WTC11 (cell line): ENCODE measurements around the gene DPY19L3. TPM values are rescaled to one million over a fixed set of nuclear protein-coding genes. Genes with fewer than 3 reads are reported as not detected.

Experiments used
- ATAC-seq: fragments of 200-7000 bp; cut with Tn5 transposase; 2 replicates; pipeline ENCODE4 v1.10.0; 2021; ENCODE audit warnings: mild to moderate bottlenecking, moderate library complexity
- CTCF ChIA-PET: fragments of 300-600 bp; sonication (Branson Sonifier 250); formaldehyde crosslinking; loops from one replicate; lab custom pipeline; 2021; ENCODE audit warnings: antibody characterized with exemption; lab: Charles Lee
- POLR2A ChIA-PET: fragments of 350-600 bp; sonication (Branson Sonifier 250); formaldehyde crosslinking; loops from one replicate; lab custom pipeline; 2021; ENCODE audit warnings: antibody characterized with exemption; lab: Charles Lee
- DNase-seq: peaks from one replicate; pipeline ENCODE4 v3.0.0; 2021; ENCODE audit warnings: low spot score
- H3K27ac Mint-ChIP-seq: 2 replicates; pipeline ENCODE4 v1.8.0; 2021; ENCODE audit warnings: mixed read lengths
- H3K27me3 Mint-ChIP-seq: 2 replicates; pipeline ENCODE4 v1.8.0; 2021; ENCODE audit warnings: low read depth, mild to moderate bottlenecking, moderate library complexity, mixed read lengths
- H3K36me3 Mint-ChIP-seq: 2 replicates; pipeline ENCODE4 v1.8.0; 2021; ENCODE audit warnings: mixed read lengths
- H3K4me1 Mint-ChIP-seq: 2 replicates; pipeline ENCODE4 v1.8.0; 2022; ENCODE audit warnings: mixed read lengths
- H3K4me3 Mint-ChIP-seq: 2 replicates; pipeline ENCODE4 v1.8.0; 2021; ENCODE audit warnings: mild to moderate bottlenecking, moderate library complexity, mixed read lengths
- H3K9me3 Mint-ChIP-seq: 2 replicates; pipeline ENCODE4 v1.8.0; 2021; ENCODE audit warnings: mixed read lengths
- E2F5 ChIP-seq: sonication (generic); formaldehyde crosslinking; IDR thresholded peaks from 2 replicates; pipeline ENCODE4 v1.8.1; 2022; ENCODE audit warnings: mild to moderate bottlenecking, moderate library complexity, missing genetic modification reagents
- GABPB1 ChIP-seq: sonication (generic); formaldehyde crosslinking; IDR thresholded peaks from 2 replicates; pipeline ENCODE4 v1.8.1; 2023; ENCODE audit warnings: mild to moderate bottlenecking, missing genetic modification reagents
- PREB ChIP-seq: sonication (generic); formaldehyde crosslinking; IDR thresholded peaks from 2 replicates; pipeline ENCODE4 v1.8.1; 2022; ENCODE audit warnings: mild to moderate bottlenecking, missing genetic modification reagents, moderate library complexity, borderline replicate concordance
- SMAD3 ChIP-seq: sonication (generic); formaldehyde crosslinking; IDR thresholded peaks from 2 replicates; pipeline ENCODE4 v1.8.0; 2022; ENCODE audit warnings: missing genetic modification reagents, mild to moderate bottlenecking, borderline replicate concordance
- ZNF232 ChIP-seq: sonication (generic); formaldehyde crosslinking; IDR thresholded peaks from 2 replicates; pipeline ENCODE4 v1.8.0; 2022; ENCODE audit warnings: mild to moderate bottlenecking, missing genetic modification reagents
- ZNF416 ChIP-seq: fragments of 250-450 bp; sonication (Bioruptor Pico); IDR thresholded peaks from 2 replicates; pipeline ENCODE4 v1.9.0; 2021; ENCODE audit warnings: mild to moderate bottlenecking, inconsistent platforms
- ZNF423 ChIP-seq: fragments of 250-450 bp; sonication (Bioruptor Pico); IDR thresholded peaks from 2 replicates; pipeline ENCODE4 v2.1.2; 2022; ENCODE audit warnings: mild to moderate bottlenecking, moderate library complexity
- ZNF532 ChIP-seq: fragments of 250-450 bp; sonication (Bioruptor Pico); IDR thresholded peaks from 2 replicates; pipeline ENCODE4 v1.9.0; 2021; ENCODE audit warnings: mild to moderate bottlenecking, borderline replicate concordance
- ZNF671 ChIP-seq: fragments of 250-450 bp; sonication (Bioruptor Pico); IDR thresholded peaks from 2 replicates; pipeline ENCODE4 v1.8.0; 2021; ENCODE audit warnings: mild to moderate bottlenecking
- total RNA-seq: library from RNA; stranded (reverse); gene quantifications from 3 replicates; pipeline ENCODE4 v1.2.3, GENCODE V29; 2021
- TF ChIP-seq, protein P1 (sequence below): sonication (generic); formaldehyde crosslinking; IDR thresholded peaks from 2 replicates; pipeline ENCODE4 v1.8.0; 2022; ENCODE audit warnings: mild to moderate bottlenecking, missing genetic modification reagents
- TF ChIP-seq, protein P2 (sequence below): fragments of 250-450 bp; sonication (Bioruptor Pico); conservative IDR thresholded peaks from 2 replicates; pipeline ENCODE4 v1.9.0; 2021; ENCODE audit warnings: mild to moderate bottlenecking
- TF ChIP-seq, protein P3 (sequence below): sonication (generic); formaldehyde crosslinking; IDR thresholded peaks from 2 replicates; pipeline ENCODE4 v1.8.1; 2023; ENCODE audit warnings: mild to moderate bottlenecking, missing genetic modification reagents, moderate library complexity
- TF ChIP-seq, protein P4 (sequence below): fragments of 200-600 bp; IDR thresholded peaks from 2 replicates; pipeline ENCODE4 v1.8.0; 2022; ENCODE audit warnings: antibody characterized with exemption
- TF ChIP-seq, protein P5 (sequence below): fragments of 250-450 bp; sonication (Bioruptor Pico); IDR thresholded peaks from 2 replicates; pipeline ENCODE4 v2.1.2; 2022; ENCODE audit warnings: mild to moderate bottlenecking, moderate library complexity
- TF ChIP-seq, protein P6 (sequence below): sonication (generic); formaldehyde crosslinking; IDR thresholded peaks from 2 replicates; pipeline ENCODE4 v1.8.0; 2022; ENCODE audit warnings: missing genetic modification reagents

DPY19L3 gene
- total RNA-seq, 1 experiment from 2014 or later, result 73.2 TPM

- ATAC-seq (no peak), DNase-seq (no peak)
- peaks cover 22% of the 10 kb centered on the region for H3K36me3 Mint-ChIP-seq
- TF ChIP-seq E2F5 (CRISPR knock-in tag) (no peak), GABPB1 (CRISPR knock-in tag) (no peak), ZNF423 (CRISPR knock-in tag) (no peak)
- TF ChIP-seq, protein P1, sequence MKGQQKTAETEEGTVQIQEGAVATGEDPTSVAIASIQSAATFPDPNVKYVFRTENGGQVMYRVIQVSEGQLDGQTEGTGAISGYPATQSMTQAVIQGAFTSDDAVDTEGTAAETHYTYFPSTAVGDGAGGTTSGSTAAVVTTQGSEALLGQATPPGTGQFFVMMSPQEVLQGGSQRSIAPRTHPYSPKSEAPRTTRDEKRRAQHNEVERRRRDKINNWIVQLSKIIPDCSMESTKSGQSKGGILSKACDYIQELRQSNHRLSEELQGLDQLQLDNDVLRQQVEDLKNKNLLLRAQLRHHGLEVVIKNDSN (CRISPR knock-in tag), result no peak
- no peak overlapping the region for H3K27ac Mint-ChIP-seq
- ChIA-PET CTCF (interaction anchor here (0.9 to 1.3 kb wide), 2 partner anchors 9 to 116 kb away, joined by 3 to 4 read pairs; partner anchors contain the start of gene PDCD5), POLR2A (no interaction called here)
- H3K4me3 Mint-ChIP-seq, result no peak overlapping the region
- no peaks in the 10 kb centered on the region for H3K27me3 Mint-ChIP-seq
- no peaks in the 10 kb centered on the region for H3K9me3 Mint-ChIP-seq
- no peaks in the 10 kb centered on the region for H3K4me1 Mint-ChIP-seq
Measured at GRCh38 chr19:32465176-32465575, 59.6 kb downstream of the DPY19L3 start.

GRCh38 chr19:32469795-32470194, 64.2 kb downstream of the DPY19L3 start:
- DNase-seq (no peak), ATAC-seq (no peak)
- CTCF ChIA-PET, result no interaction called here
- no peak overlapping the region for H3K4me3 Mint-ChIP-seq
- POLR2A ChIA-PET, result no interaction called here
- H3K4me1 Mint-ChIP-seq, result no peaks in the 10 kb centered on the region
- no peaks in the 10 kb centered on the region for H3K9me3 Mint-ChIP-seq
- H3K27ac Mint-ChIP-seq, result peak overlapping the region; percentile 42; the same call in 1 of the 2 replicates
- H3K27me3 Mint-ChIP-seq, result no peaks in the 10 kb centered on the region
- peaks cover 13% of the 10 kb centered on the region for H3K36me3 Mint-ChIP-seq
- no peak for TF ChIP-seq ZNF532 (CRISPR knock-in tag)
- TF ChIP-seq, protein P2, sequence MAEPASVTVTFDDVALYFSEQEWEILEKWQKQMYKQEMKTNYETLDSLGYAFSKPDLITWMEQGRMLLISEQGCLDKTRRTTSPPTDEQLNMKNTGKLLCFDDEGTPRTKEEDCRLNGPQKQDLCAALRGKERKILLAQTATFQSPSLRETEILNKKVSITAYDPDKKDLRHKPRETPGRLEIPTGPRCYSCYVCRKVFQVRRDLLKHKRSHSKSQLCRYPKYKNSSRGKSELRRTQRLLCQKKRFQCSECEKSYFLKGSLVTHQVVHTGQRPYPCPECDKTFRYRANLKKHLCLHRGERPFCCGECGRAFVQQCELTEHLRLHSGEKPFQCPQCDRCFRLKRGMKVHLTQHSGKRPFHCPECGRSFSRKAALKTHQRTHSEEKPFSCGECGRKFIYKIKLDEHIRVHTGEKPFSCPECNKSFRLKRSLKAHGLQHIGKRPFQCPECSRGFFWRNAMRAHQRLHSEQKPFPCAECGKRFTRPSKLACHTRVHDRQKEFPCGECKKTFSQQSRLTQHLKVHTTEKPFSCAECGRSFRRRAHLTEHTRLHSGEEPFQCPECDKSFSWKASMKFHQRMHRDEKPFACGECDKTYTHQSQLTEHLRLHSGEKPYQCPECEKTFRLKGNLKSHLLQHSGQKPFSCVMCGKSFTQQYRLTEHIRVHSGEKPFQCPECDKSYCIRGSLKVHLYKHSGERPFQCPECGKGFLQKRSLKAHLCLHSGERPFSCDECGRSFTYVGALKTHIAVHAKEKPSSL, result no peak
- TF ChIP-seq, protein P3, sequence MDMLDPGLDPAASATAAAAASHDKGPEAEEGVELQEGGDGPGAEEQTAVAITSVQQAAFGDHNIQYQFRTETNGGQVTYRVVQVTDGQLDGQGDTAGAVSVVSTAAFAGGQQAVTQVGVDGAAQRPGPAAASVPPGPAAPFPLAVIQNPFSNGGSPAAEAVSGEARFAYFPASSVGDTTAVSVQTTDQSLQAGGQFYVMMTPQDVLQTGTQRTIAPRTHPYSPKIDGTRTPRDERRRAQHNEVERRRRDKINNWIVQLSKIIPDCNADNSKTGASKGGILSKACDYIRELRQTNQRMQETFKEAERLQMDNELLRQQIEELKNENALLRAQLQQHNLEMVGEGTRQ, result no peak
- TF ChIP-seq, protein P4, sequence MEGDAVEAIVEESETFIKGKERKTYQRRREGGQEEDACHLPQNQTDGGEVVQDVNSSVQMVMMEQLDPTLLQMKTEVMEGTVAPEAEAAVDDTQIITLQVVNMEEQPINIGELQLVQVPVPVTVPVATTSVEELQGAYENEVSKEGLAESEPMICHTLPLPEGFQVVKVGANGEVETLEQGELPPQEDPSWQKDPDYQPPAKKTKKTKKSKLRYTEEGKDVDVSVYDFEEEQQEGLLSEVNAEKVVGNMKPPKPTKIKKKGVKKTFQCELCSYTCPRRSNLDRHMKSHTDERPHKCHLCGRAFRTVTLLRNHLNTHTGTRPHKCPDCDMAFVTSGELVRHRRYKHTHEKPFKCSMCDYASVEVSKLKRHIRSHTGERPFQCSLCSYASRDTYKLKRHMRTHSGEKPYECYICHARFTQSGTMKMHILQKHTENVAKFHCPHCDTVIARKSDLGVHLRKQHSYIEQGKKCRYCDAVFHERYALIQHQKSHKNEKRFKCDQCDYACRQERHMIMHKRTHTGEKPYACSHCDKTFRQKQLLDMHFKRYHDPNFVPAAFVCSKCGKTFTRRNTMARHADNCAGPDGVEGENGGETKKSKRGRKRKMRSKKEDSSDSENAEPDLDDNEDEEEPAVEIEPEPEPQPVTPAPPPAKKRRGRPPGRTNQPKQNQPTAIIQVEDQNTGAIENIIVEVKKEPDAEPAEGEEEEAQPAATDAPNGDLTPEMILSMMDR, result no peak
- TF ChIP-seq E2F5 (CRISPR knock-in tag), result no peak
- TF ChIP-seq SMAD3 (CRISPR knock-in tag), result no peak
- no peak for TF ChIP-seq ZNF416 (CRISPR knock-in tag)
- TF ChIP-seq, protein P5, sequence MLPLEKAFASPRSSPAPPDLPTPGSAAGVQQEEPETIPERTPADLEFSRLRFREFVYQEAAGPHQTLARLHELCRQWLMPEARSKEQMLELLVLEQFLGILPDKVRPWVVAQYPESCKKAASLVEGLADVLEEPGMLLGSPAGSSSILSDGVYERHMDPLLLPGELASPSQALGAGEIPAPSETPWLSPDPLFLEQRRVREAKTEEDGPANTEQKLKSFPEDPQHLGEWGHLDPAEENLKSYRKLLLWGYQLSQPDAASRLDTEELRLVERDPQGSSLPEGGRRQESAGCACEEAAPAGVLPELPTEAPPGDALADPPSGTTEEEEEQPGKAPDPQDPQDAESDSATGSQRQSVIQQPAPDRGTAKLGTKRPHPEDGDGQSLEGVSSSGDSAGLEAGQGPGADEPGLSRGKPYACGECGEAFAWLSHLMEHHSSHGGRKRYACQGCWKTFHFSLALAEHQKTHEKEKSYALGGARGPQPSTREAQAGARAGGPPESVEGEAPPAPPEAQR (CRISPR knock-in tag), result no peak
- TF ChIP-seq, protein P6, sequence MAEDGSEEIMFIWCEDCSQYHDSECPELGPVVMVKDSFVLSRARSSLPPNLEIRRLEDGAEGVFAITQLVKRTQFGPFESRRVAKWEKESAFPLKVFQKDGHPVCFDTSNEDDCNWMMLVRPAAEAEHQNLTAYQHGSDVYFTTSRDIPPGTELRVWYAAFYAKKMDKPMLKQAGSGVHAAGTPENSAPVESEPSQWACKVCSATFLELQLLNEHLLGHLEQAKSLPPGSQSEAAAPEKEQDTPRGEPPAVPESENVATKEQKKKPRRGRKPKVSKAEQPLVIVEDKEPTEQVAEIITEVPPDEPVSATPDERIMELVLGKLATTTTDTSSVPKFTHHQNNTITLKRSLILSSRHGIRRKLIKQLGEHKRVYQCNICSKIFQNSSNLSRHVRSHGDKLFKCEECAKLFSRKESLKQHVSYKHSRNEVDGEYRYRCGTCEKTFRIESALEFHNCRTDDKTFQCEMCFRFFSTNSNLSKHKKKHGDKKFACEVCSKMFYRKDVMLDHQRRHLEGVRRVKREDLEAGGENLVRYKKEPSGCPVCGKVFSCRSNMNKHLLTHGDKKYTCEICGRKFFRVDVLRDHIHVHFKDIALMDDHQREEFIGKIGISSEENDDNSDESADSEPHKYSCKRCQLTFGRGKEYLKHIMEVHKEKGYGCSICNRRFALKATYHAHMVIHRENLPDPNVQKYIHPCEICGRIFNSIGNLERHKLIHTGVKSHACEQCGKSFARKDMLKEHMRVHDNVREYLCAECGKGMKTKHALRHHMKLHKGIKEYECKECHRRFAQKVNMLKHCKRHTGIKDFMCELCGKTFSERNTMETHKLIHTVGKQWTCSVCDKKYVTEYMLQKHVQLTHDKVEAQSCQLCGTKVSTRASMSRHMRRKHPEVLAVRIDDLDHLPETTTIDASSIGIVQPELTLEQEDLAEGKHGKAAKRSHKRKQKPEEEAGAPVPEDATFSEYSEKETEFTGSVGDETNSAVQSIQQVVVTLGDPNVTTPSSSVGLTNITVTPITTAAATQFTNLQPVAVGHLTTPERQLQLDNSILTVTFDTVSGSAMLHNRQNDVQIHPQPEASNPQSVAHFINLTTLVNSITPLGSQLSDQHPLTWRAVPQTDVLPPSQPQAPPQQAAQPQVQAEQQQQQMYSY (CRISPR knock-in tag), result no peak
- TF ChIP-seq ZNF671, result no peak
- no peak for TF ChIP-seq ZNF232
- no peak for TF ChIP-seq PREB (CRISPR knock-in tag)
